Esophagus (tissue), 2 donors: Measurements from ENCODE around the gene ACOX2. TPM values are rescaled to one million over a fixed set of nuclear protein-coding genes. Genes with fewer than 3 reads are reported as not detected.

Experiments
- H3K27ac ChIP-seq, 2 donors: one replicate each; pipeline ENCODE4 v1.5.1; 2013; ENCODE audit warnings: low read depth in 2 of 2, mild to moderate bottlenecking in 2 of 2, inconsistent platforms in 1 of 2, low read length in 1 of 2, moderate library complexity in 1 of 2
- H3K27me3 ChIP-seq, 2 donors: one replicate each; pipeline ENCODE4 v1.6.1; 2013; ENCODE audit warnings: low read length in 2 of 2, control low read depth in 1 of 2, mild to moderate bottlenecking in 1 of 2; ENCODE audit not compliant: insufficient read depth in 2 of 2, control insufficient read depth in 1 of 2
- H3K36me3 ChIP-seq, 2 donors: one replicate each; pipeline ENCODE4 v1.6.1; 2013; ENCODE audit warnings: low read length in 1 of 2; ENCODE audit not compliant: control insufficient read depth in 2 of 2, insufficient read depth in 2 of 2
- H3K4me1 ChIP-seq, 2 donors: one replicate each; pipeline ENCODE4 v1.6.1; 2013; ENCODE audit warnings: low read length in 1 of 2; ENCODE audit not compliant: control insufficient read depth in 2 of 2, insufficient read depth in 2 of 2
- H3K4me3 ChIP-seq, 2 donors: one replicate each; pipeline ENCODE4 v1.5.1; 2013; ENCODE audit warnings: low read length in 2 of 2, mild to moderate bottlenecking in 2 of 2, low read depth in 1 of 2, moderate library complexity in 1 of 2
- H3K9me3 ChIP-seq, 2 donors: one replicate each; pipeline ENCODE4 v1.6.1; 2013; ENCODE audit warnings: mild to moderate bottlenecking in 2 of 2, low read depth in 1 of 2, low read length in 1 of 2, moderate library complexity in 1 of 2; ENCODE audit not compliant: control insufficient read depth in 2 of 2, insufficient read depth in 1 of 2
- WGBS, 2 donors: extraction: QIAGEN DNeasy Blood & Tissue Kit; methylation state at CpG; one replicate each; pipeline ENCODE4 v1.1.7; 2013; 5-methylcytosine and 5-hydroxymethylcytosine counted together
- polyA plus RNA-seq, 2 donors: library from polyadenylated mRNA; stranded (reverse); fragments of 200-250 nt; gene quantifications; one replicate each; pipeline ENCODE4 v1.2.3, GENCODE V29; 2013
- donor health status: healthy with polysubstance abuse.
- donor health status: Bipolar disorder and iron deficiency.

Gene ACOX2
- polyA plus RNA-seq, 2 donors, result 13.9 to 19.7 TPM

GRCh38 chr3:58576716-58577115, 39.7 kb upstream of the ACOX2 start:
- Histone ChIP-seq H3K36me3 (no peaks in the 10 kb centered on the region), H3K9me3 (no peaks in the 10 kb centered on the region), H3K27me3 (no peaks in the 10 kb centered on the region), H3K27ac (peak overlapping the region; percentile 74 to 75), H3K4me3 (peak overlapping the region; percentile 23 to 39), H3K4me1 (no peaks in the 10 kb centered on the region)
- WGBS, 2 donors, result 41 to 47% methylated on average over 6 of the region's 6 CpGs

GRCh38 chr3:58575971-58576652, 39.1 kb upstream of the ACOX2 start:
- H3K27me3 ChIP-seq, result no peaks in the 10 kb centered on the region
- no peak overlapping the region for H3K4me3 ChIP-seq
- peak overlapping the region; percentile 26 to 74 for H3K27ac ChIP-seq
- H3K9me3 ChIP-seq, result no peaks in the 10 kb centered on the region
- no peaks in the 10 kb centered on the region for H3K4me1 ChIP-seq
- WGBS, 2 donors, result 41 to 42% methylated on average over 8 of the region's 8 CpGs
- H3K36me3 ChIP-seq, result no peaks in the 10 kb centered on the region

- 79 to 82% methylated on average over 4 of the region's 4 CpGs for WGBS, 2 donors
- H3K4me3 ChIP-seq, result no peak overlapping the region
- H3K27ac ChIP-seq, result no peak overlapping the region
Observed at GRCh38 chr3:58574682-58575081, 37.7 kb upstream of the ACOX2 start.

GRCh38 chr3:58574106-58574505, 37.1 kb upstream of the ACOX2 start:
- Histone ChIP-seq H3K9me3 (no peaks in the 10 kb centered on the region), H3K27me3 (no peaks in the 10 kb centered on the region), H3K36me3 (no peaks in the 10 kb centered on the region), H3K4me3 (no peak overlapping the region), H3K4me1 (no peaks in the 10 kb centered on the region), H3K27ac (no peak overlapping the region)
- 80 to 82% methylated on average over 3 of the region's 3 CpGs for WGBS, 2 donors

More at GRCh38 chr3:58574682-58575081, 37.7 kb upstream of the ACOX2 start:
- H3K4me1 ChIP-seq, result no peaks in the 10 kb centered on the region
- H3K27me3 ChIP-seq, result no peaks in the 10 kb centered on the region
- no peaks in the 10 kb centered on the region for H3K36me3 ChIP-seq
- no peaks in the 10 kb centered on the region for H3K9me3 ChIP-seq

GRCh38 chr3:58573640-58574039, 36.6 kb upstream of the ACOX2 start:
- 37 to 49% methylated on average over 6 of the region's 6 CpGs for WGBS, 2 donors
- H3K4me1 ChIP-seq, result peaks cover 0 to 3% of the 10 kb centered on the region in 2 donors
- H3K36me3 ChIP-seq, result no peaks in the 10 kb centered on the region
- no peaks in the 10 kb centered on the region for H3K27me3 ChIP-seq
- no peak overlapping the region for H3K27ac ChIP-seq
- H3K9me3 ChIP-seq, result no peaks in the 10 kb centered on the region
- H3K4me3 ChIP-seq, result no peak overlapping the region

- WGBS, 2 donors, result 95 to 96% methylated on average over 7 of the region's 7 CpGs
- H3K27me3 ChIP-seq, result no peaks in the 10 kb centered on the region
- no peak overlapping the region for H3K4me3 ChIP-seq
- no peaks in the 10 kb centered on the region for H3K36me3 ChIP-seq
- H3K9me3 ChIP-seq, result no peaks in the 10 kb centered on the region
- H3K4me1 ChIP-seq, result peaks cover 0 to 3% of the 10 kb centered on the region in 2 donors
- no peak overlapping the region for H3K27ac ChIP-seq
Observed at GRCh38 chr3:58572634-58573230, 35.7 kb upstream of the ACOX2 start.

GRCh38 chr3:58572013-58572633, 35.1 kb upstream of the ACOX2 start:
- no peaks in the 10 kb centered on the region for H3K36me3 ChIP-seq
- peaks cover 0 to 3% of the 10 kb centered on the region in 2 donors for H3K4me1 ChIP-seq
- 83 to 90% methylated on average over 13 of the region's 13 CpGs for WGBS, 2 donors
- no peaks in the 10 kb centered on the region for H3K27me3 ChIP-seq
- H3K9me3 ChIP-seq, result no peaks in the 10 kb centered on the region
- peak overlapping the region in 1 of 2 donors; percentile 51 for H3K27ac ChIP-seq
- no peak overlapping the region for H3K4me3 ChIP-seq

- H3K36me3 ChIP-seq, result peaks cover 0 to 7% of the 10 kb centered on the region in 2 donors
- peaks cover 0 to 3% of the 10 kb centered on the region in 2 donors for H3K4me1 ChIP-seq
- whole genome bisulfite sequencing, 2 donors, result 86 to 93% methylated on average over 5 of the region's 5 CpGs
- no peak overlapping the region for H3K4me3 ChIP-seq
- H3K9me3 ChIP-seq, result no peaks in the 10 kb centered on the region
- no peak overlapping the region for H3K27ac ChIP-seq
- H3K27me3 ChIP-seq, result no peaks in the 10 kb centered on the region
Observed at GRCh38 chr3:58570851-58571250, 33.9 kb upstream of the ACOX2 start.

GRCh38 chr3:58569287-58570001, 32.5 kb upstream of the ACOX2 start:
- Histone ChIP-seq H3K36me3 (peaks cover 0 to 7% of the 10 kb centered on the region in 2 donors), H3K9me3 (no peaks in the 10 kb centered on the region), H3K27ac (no peak overlapping the region), H3K4me3 (no peak overlapping the region), H3K27me3 (no peaks in the 10 kb centered on the region), H3K4me1 (peaks cover 0 to 7% of the 10 kb centered on the region in 2 donors)
- WGBS, 2 donors, result 91 to 93% methylated on average over 12 of the region's 12 CpGs
